ENCODE measurements around the gene TRIM62.
"Not testable (repeated sequence)": the region's sequence is repeated elsewhere in the genome, so short reads cannot be mapped to it uniquely, and the experiment has no call there.

GRCh38 chr1:33100119-33100415 is 81.8 kb downstream of the TRIM62 start:
- not testable (repeated sequence) for TF ChIP-seq CTCF (IDR thresholded peaks at IDR 0.05); POLR2AphosphoS5 (IDR thresholded peaks at IDR 0.05; ENCODE audit: insufficient read depth in 1 of 2, low read depth in 1 of 2); POLR2A (IDR thresholded peaks at IDR 0.05)

Data from vagina (tissue), 2 donors.